Stromal cell of bone marrow (primary cell): ENCODE data around the gene CDA.

Experiments used
- DNase-seq: peaks from one replicate; pipeline ENCODE4 v3.0.0-alpha.2; 2012; ENCODE audit warnings: low read depth

Gene CDA

DNA sequence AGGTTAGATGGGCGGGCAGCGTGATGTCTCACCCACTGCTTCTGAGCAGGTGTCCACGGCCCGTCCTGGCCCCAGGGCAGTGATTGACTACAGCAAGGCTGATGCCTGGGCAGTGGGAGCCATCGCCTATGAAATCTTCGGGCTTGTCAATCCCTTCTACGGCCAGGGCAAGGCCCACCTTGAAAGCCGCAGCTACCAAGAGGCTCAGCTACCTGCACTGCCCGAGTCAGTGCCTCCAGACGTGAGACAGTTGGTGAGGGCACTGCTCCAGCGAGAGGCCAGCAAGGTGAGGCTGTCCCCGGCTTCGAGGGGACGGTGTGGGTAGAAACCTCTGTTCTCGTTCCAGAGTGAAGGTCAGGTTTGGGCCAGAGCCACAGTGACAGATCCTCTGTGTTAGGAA lies 60.0 kb downstream of the CDA start:
- no peak for DNase-seq

DNA sequence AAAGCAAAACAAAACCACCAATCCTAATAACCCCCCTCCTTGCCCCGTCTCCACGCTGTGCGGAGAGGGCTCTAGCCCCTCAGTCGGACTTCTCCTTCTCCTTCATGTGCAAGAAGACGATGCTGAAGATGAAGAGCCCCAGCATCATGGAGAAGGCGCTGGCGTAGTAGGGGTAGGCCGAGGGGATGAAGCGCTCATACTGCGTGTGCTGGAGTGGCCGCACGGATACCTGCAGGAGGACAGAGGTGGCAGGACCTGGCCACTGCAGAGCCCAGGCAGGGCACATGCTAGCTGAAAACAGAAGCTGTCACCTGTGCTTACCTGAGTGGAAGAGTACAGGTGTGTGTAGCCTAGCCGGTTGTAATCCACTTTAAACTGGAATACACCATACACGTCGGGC lies 63.4 kb downstream of the CDA start:
- DNase-seq = no peak

DNA sequence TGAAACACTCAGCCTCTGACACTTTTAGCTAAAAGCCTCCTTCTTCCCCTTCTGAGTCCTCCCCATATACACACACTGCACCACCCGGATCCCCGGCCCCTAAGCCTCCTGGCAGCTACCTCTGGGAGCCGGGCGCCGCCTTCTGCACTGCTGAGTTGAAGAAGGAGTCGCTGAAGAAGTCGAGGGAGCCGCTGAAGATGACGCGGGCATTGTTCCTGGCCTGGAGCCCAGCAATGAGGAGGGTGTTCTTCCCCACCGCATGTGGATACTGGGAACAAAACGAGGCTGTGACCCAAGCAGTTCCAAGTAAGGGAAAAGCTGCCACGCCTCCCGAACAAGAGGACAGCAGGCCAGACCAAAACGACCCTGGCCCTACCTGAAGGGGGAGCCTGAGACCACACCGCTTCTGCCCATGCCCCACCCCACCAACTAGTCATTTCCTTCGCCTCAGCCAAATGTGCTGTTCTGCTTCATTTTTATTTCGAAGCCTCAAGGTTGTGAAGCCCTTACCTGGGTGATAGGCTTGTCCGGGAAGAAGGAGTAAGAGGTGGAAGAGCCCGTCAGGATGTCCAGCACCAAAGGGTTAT lies 65.3 kb downstream of the CDA start:
- DNase-seq = no peak

DNA sequence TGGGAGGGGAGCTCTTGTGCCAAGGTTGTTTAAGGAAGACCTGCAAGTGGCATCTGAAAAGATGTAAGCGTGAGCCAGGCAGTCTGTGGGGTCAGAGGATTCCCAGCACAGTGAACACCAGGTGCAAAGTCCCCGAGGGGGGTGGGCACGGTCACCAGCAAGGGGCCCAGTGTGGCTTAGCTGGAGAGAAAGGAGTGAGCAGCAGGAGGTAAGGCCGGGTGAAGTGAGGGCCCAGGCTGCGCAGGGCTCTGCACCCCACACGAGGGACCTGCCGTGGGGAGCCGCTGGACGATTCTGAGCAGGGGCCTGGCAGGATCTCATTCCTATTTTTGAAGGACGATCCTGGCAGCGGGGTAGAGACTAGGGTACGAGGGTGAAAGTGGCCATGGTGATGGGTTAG lies 68.1 kb downstream of the CDA start:
- no peak for DNase-seq

DNA sequence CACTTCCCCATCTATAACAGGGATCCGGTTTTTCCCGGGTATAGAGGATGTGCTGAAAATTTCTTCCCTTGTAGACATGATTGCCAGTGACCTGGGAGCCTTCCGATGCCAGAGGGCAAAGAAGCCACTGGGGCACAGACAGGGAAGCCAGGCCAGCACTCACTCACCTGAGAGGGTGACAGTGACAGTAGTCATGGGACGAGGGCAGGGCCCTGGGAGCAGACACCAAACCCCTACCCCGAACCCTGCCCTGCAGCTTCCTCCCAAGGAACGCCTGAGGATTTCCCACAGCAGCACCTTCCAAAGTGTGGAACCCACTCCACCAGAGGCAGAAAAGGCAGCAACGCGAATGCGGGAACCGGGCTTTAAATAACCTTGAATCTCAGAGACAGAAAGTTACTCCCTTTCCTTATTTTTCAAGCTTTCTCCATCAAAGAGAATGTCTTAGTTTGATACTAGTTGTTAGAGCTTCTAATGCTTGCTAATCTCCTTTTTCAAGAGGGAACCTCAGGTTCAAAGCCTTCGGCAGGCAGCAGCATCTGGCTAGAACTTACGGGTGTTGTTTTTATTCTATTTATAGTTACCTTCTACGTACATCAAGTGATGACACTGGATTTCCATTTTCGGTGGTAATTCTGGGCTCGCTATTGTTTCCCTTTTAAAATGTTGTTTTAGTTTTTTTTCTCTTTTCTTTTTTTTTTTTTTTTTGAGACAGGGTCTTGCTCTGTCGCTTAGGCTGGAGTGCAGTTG lies 69.4 kb downstream of the CDA start:
- no peak for DNase-seq

DNA sequence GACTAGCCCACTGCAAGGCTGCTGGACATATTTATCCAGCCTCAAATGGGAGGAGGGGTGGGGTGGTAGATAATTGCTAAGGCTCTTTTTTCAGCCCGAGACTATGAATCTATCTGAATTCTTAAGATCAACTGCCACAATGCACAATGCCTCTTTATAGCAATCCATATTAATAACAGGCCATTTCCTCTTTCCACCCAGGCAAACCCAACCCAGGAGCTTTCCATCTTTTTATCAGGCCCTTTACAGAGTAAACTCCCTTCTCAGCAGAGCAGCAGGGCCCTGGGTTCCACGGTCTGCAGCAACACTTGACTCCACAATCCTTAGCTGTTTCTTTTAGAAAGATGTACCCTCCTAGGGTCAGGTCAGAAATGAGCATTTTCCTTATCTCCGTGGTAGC lies 71.5 kb downstream of the CDA start:
- no peak for DNase-seq

DNA sequence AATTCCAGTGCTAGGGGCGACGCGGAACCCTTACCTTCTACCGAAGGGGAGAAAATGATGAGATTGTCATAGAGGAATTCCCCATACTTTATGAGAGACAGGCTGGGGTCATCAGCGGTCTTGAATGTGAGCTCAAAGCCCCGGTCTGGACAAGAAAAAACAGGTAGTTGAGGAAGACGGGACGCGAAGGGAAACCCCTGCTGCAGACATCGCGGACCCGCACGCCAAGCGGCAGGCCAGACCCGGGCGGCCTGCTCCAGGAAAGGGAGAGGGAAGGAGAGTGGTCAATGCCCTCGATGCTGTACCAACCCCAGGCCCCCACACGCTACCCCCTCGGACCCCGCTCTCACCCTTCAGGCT lies 71.9 kb downstream of the CDA start:
- no peak for DNase-seq

DNA sequence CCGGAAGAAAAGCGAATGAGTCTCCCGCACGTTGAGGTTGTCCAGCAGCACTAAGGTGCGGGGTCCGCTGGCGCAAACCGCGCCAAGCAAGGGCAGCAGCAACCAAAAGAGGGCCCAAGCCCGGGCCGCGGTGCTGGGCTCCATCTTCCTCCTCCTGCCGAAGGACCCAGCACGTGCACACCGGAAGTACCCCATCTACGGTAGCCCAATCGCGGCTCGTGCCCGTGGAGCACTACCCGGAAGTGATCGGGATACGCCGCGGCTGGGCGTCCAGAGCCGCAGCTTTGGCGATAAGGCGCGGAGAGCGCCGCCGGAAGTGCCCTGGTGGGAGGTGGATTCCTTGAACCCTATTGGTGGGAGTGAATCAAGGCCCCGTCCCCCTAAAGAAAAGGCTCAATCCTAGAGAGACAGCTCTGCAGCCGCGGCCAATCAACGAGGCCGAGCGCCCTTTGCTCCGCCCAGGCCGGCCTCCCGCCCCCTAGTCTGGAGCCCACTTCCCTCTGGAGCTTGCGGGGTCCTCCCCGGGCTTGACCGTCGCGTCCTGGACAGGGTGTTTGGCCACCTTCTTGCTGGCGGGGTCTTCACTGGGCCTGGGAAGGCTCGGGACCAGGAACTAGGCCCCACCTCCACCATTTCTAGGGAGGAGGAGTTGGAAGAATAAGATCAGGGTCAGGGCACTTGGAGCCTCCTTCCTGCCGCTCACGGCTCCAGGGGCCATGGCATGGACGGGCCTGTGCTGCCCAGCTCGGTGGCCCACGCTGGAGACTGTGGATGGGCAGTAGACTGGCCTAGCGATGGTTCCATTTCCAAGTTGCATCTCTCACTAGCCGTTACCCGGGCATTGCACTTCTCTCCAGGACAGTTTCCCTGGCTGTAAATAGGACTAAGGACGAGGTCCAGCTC lies 72.6 kb downstream of the CDA start, which contains the start of gene DDOST:
Gene DDOST, minus strand, starts transcription at position 163 of the 903 bp plus-strand sequence. Its CDS starts 19 bp downstream, at position 144.
- peak; percentile 96 for DNase-seq

DNA sequence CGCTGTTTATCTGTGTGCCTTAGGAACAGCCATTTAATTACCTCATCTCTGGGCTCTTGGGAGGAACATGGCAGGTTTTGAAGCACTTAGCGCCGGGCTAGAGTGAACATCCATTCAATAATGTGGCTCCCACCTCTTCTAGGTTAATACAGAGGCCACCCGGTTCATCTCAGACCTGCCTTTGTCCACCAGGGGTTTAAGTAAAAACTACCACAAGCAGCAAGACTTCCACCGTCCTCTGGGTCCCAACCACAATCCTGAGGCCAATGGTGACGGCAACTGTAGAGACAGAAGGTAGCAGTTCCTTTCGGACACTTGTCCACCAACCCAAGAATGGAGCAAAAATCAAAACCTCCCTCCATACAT lies 73.2 kb downstream of the CDA start:
- no peak for DNase-seq

DNA sequence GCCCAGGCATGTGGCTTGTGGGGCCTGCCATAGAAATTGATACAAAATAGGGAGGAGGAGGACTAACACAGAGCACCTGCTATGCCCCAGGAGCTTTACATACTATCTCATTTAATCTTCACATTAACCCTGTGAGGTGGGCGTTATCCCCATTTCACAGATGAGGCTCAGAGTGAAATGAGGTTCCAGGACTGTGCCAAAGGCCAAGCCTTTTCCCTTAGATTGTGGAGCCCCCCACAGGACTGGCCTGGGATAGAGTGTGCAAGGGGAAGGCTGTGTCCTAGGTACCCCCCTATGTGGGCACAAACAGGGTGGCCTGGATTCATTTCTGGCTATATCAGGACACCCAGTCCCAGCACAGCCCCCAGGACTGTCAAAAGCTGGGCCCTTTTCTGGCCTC lies 74.5 kb downstream of the CDA start:
- no peak for DNase-seq

DNA sequence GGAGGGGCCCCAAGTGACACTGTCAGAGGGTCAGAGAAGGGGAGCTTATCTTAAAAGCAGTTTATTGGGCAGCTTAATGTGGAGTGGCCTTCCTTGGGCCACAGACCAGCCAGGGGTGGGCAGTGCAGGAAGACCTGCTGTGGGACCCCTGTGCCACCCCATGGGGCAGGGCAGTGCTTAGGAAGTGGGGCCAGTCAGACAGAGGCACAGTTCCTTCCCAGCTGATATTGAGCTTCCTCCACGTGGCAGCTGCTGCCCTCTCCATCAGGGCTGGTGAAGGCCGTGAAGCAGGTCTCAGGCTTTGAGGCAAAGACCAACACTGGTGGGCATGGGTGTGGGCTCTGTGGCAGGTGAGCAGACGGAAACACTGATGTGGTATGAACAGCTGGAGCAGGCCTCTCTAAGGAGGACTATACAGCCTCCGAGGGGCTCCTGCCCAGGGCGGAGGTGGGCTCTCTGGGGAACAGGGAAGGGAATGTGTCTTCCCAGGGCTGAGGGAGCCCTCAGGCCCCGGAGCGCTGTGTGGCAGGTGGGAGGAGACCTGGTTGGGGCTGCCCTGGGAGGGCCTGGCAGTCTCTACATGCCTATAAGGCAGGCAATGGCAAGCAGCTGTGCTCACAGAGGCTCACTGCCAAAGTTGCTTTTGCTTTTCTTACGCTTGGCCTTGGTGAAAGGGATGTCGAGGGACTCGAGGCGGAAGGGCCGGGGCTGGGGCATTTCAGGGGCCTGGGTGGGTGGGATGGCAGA lies 75.2 kb downstream of the CDA start:
- DNase-seq = no peak

DNA sequence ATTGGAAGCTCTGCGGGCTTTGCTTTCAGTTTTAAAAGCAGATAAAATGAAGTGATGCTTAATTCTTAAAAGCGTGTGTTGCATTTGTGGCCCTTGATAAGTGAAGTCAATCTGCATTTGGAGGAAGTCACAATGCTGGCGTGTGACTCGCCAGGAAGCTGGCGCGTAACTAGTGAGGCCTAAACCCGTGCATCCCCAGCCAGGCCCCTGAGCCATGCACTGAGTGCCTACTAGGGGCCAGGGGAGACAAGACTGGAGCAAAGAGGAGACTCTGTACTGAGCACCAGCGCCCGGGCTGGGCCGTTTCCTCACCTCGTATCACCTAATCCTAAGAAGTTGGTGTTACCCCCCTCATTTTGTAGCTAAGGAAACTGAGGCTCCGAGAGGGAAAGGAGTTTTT lies 76.8 kb downstream of the CDA start:
- DNase-seq = no peak

DNA sequence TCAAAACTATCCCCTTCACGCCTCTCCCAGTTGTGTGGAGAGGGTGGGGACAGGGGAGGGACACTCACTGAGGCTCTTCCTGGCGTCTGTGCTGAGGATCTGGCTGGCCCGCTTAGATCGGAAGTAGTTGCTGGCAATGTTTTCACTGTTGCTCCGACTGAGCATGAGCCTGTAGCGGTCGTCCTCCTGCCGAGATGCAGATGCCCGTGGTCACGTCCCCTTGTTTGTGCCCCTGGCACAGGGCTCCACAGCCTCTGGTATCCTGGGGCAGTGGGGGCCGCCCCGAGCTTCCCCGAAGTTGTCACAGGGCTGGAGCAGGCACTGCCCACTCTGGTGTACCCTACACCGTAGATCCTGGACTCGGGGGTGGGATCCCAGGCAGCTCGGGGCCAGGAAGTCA lies 77.2 kb downstream of the CDA start:
- no peak for DNase-seq

DNA sequence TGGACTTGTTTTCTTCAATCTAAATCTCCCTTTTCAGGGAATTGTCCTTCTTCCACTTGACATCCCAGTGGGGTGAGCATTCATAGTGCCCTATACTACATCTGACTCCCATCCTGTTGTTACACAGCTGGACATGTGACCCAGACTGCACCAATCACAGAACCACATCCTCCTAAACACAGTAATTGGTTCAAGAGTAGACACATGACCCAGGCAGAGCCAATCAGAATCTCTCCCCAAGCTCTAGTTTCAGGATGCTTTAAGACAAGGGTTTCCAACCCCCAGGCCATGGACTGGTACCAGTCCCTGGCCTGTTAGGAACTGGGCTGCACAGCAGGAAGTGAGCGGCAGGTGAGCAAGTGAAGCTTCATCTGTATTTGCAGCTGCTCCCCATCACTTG lies 77.9 kb downstream of the CDA start:
- no peak for DNase-seq
